GM10847 (cell line): ENCODE data around the gene PXK.

Source experiments
- POLR2A ChIP-seq: IDR thresholded peaks from 2 replicates; pipeline ENCODE4 v1.6.1; 2011; ENCODE audit not compliant: insufficient read length; ENCODE audit errors: extremely low read depth

The PXK gene

DNA sequence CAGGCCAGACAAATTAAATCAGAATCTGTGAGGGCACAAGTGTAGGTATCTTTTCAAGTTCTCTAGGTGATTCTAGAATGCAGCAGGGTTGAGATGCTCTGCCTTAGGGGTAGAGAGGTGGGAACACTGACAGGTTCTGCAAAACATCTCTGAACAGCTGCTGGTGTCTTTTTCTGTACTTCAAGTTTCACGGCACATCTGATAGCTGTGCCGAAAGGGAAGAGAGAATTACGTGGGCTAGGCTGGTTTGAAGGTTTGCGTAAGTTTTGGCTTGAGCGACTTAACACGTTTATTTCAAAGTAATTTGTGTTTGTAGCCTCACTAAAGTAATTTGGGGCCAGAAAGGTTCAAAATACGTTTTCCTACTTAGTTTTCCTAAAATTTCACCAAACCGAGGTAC, 22.5 kb downstream of the PXK start:
- no peak for TF ChIP-seq POLR2A

DNA sequence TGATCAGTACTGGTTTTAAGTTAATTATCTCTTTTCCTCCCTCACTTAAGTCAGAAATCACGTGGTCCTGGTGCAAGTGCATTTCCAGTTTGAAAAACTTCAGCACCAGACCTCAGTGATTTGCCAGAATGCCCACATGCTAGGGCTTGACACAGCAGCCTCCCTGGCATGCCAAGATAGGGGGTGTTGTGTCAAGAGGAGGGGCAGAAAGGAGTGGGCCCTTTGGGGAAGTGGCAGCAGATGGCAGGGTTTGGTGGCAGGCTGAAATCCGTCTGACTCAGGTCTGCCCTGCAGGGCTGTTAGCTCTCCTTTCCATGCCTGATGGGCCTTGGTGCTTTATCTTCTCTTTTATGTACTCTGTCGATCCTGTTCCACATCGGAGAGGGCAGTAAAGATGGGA, 23.4 kb downstream of the PXK start:
- no peak for TF ChIP-seq POLR2A

DNA sequence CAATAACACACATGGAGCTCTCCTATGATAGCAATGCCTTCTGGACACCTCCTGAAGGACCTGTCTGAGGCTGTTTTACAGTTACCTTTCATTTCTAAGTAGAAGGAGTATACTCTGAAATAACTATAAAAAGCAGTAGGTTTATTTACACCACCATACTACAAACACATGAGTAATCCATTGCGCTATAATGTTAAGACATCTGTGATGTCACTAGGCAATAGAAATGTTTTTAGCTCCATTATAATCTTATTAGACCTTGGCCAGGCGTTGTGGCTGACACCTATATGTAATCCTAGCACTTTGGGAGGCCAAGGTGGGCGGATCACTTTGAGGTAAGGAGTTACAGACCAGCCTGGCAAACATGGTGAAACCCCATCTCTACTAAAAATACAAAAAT, 24.7 kb downstream of the PXK start:
- no peak for TF ChIP-seq POLR2A

DNA sequence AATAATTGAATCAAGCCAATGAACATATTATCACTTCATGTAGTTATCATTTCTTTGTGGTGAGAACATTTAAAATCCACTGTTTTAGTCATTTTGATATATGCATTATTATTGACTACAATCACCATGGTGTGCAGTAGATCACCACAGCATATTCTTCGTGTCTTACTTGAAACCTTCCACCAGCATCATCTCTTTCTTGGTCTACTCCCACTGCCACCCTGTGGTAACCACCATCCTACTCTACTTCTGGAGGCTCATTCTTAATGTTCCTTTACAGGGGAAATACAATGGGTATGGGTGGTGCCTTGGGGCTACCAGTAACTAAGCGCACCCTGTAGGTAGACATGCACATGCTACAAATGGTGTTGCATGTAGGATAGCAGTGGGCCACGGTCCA, 25.4 kb downstream of the PXK start:
- no peak for TF ChIP-seq POLR2A

DNA sequence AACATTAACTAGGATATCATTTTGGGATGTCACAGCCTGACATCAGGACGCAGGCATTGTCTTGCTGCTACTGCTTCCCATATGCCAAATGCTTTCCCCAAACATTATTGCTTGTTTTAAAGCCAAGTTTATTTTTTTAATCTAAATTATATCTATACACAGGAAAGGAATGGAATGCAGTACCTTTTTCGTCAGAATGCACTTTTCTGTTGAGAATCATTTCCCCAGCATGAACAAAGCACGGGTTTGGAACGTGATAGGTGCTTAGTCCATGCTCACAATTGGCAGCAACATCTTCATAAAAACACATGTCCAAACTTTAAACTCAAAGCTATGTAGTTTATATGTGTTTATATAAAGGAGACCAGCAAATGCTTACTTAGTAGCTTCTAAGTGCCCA, 26.1 kb downstream of the PXK start:
- no peak for TF ChIP-seq POLR2A

DNA sequence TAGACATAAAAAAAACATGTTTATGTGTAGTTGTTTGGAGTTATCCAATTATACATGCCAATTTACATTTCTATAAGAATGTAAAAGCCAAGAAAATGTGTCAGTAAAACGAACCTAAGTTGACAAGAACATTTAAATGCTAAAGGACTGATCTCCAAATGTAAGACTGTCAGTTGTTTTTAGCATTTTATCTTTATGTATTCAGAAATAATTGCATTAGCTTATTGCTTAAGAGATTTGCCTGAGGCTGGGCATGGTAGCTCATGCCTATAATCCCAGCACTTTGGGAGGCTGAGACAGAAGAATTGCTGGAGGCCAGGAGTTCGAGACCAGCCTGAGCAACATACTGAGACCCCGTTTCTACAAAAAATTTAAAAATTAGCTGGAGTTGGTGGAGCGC, 26.9 kb downstream of the PXK start:
- no peak for TF ChIP-seq POLR2A

GRCh38 chr3:58361866-58362265, 29.2 kb downstream of the PXK start:
- TF ChIP-seq POLR2A = no peak

- TF ChIP-seq POLR2A = no peak
Measured at GRCh38 chr3:58366699-58367098, 34.0 kb downstream of the PXK start.

- no peak for TF ChIP-seq POLR2A
Measured at GRCh38 chr3:58369038-58369437, 36.3 kb downstream of the PXK start.

DNA sequence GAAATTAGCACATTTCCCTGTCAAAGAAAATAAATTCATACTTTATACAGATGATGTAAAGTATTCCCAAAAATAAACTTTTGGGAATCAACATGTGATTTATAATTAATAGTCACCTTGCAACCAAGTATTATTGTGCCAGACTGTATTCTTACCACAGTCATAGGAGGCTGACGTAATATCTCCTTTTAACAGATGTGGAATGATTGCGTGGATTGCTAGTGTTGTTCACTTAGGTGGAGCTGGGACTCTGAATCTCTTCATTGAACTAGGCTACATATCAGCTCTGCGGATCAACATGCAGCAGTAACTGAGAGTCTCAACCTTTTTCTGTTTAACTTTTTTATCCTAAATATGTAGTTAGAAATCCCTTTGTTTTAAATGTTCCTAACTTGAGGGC, 37.2 kb downstream of the PXK start:
- no peak for TF ChIP-seq POLR2A

GRCh38 chr3:58370407-58370806, 37.7 kb downstream of the PXK start:
- no peak for TF ChIP-seq POLR2A

DNA sequence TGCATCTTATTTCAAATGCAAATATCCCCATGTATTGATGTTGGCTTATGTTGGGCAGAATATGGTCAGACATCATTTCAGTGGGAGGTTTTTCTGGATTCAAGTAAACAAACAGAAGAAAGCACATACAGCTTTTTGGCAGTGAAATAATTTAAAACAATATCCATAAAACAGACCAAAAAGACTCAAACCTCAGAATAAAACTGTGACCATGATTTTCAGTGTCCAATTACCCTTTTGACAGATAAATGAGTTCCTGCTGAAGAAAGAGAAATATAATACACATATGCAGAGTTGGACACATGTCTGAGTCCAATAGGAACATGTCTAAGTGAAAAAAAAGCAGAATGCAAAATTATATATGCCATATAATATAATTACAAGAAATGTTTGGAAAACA, 39.1 kb downstream of the PXK start:
- no peak for TF ChIP-seq POLR2A

GRCh38 chr3:58375254-58375653, 42.6 kb downstream of the PXK start:
- no peak for TF ChIP-seq POLR2A

DNA sequence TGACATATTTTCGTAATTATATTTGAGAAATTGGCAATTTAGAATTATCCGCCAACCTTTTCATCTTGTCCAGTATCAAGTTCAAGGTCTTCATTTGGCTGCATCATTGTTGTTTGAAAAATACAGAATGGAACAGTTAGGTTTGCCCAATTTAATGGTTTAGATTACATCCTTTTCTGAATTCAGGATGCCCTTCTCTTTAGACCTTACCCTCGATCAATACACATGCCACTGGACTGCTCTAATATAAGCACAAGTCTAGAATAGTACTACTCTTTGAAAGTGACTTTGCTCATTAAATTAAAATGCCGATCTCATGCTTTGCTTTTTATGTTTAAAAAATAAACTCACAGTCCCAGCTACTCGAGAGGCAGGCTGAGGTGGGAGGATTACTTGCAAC, 44.5 kb downstream of the PXK start:
- TF ChIP-seq POLR2A = no peak

- no peak for TF ChIP-seq POLR2A
Measured at GRCh38 chr3:58377750-58378149, 45.1 kb downstream of the PXK start.

DNA sequence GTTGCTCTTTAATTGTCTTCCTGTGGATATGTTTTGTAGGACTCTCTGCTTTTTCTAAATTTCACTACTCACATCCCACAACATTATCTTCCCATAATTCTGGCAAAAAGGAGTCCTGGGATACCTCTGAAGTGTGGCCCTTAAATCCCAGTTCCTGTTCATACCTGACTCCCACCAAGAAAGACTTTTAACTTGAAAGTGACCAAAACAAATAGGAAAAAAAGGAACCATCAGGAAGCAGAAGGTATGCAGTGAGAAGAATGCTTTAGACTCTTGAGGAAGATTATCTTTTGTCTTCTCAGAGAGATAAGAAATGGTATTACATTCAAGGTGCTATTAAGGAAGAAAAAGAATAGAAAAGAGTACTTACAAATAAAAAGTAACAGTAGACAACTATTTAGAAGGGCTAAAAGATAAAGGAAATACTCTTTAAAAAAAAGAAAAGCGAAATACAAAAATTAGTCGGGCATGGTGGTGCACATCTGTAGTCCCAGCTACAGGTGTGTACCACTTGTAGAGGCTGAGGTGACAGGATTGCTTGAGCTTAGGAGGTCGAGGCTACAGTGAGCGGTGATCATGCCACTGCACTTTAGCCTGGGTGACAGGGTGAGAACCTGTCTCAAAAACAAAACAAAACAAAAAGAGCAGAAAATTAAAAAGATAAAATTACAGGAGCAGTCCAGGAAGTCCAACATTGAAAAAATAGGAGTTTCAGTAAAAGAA, 46.8 kb downstream of the PXK start:
- no peak for TF ChIP-seq POLR2A

GRCh38 chr3:58383476-58383875, 50.8 kb downstream of the PXK start:
- TF ChIP-seq POLR2A = no peak

GRCh38 chr3:58383904-58384303, 51.2 kb downstream of the PXK start:
- TF ChIP-seq POLR2A = no peak

GRCh38 chr3:58384381-58385090, 51.8 kb downstream of the PXK start:
- no peak for TF ChIP-seq POLR2A
